Endodermal cell (in vitro differentiated cells): ENCODE data around the gene ARHGEF26. TPM values are rescaled to one million over a fixed set of nuclear protein-coding genes. Genes with fewer than 3 reads are reported as not detected.

Experiments used
- DNase-seq: peaks from one replicate; pipeline ENCODE4 v3.0.0-alpha.2; 2017
- H3K27ac ChIP-seq: 2 replicates; pipeline ENCODE4 v1.5.1; 2013; ENCODE audit warnings: mild to moderate bottlenecking, low read depth, low read length, moderate library complexity
- H3K27me3 ChIP-seq: 2 replicates; pipeline ENCODE4 v1.6.1; 2013; ENCODE audit warnings: mild to moderate bottlenecking, low read length, moderate library complexity; ENCODE audit not compliant: insufficient read depth, control insufficient read depth, poor library complexity, severe bottlenecking
- H3K36me3 ChIP-seq: 2 replicates; pipeline ENCODE4 v1.7.0; 2013; ENCODE audit warnings: mild to moderate bottlenecking, low read length, moderate library complexity; ENCODE audit not compliant: control insufficient read depth, insufficient read depth
- H3K4me1 ChIP-seq: one replicate; pipeline ENCODE4 v1.7.0; 2013; ENCODE audit warnings: low read length; ENCODE audit not compliant: control insufficient read depth, insufficient read depth
- H3K4me3 ChIP-seq: 2 replicates; pipeline ENCODE4 v1.5.1; 2013; ENCODE audit warnings: mild to moderate bottlenecking, low read length, moderate library complexity
- H3K9ac ChIP-seq: 2 replicates; pipeline ENCODE4 v1.6.1; 2013; ENCODE audit warnings: mild to moderate bottlenecking, low read length, moderate library complexity; ENCODE audit not compliant: poor library complexity, severe bottlenecking; ENCODE audit errors: extremely low read depth
- H3K9me3 ChIP-seq: 2 replicates; pipeline ENCODE4 v1.6.1; 2013; ENCODE audit warnings: mild to moderate bottlenecking, low read length, moderate library complexity; ENCODE audit not compliant: control insufficient read depth
- H3K27ac Mint-ChIP-seq: 2 replicates; pipeline ENCODE4 v1.8.0; 2020; ENCODE audit warnings: mixed read lengths
- H3K27me3 Mint-ChIP-seq: 2 replicates; pipeline ENCODE4 v1.8.0; 2021; ENCODE audit warnings: mild to moderate bottlenecking, mixed read lengths; ENCODE audit not compliant: insufficient read depth
- H3K36me3 Mint-ChIP-seq: 2 replicates; pipeline ENCODE4 v1.8.0; 2020; ENCODE audit warnings: low read depth, mixed read lengths
- H3K4me1 Mint-ChIP-seq: 2 replicates; pipeline ENCODE4 v1.8.0; 2020; ENCODE audit warnings: mixed read lengths
- H3K4me3 Mint-ChIP-seq: 2 replicates; pipeline ENCODE4 v1.8.0; 2020; ENCODE audit warnings: mild to moderate bottlenecking, moderate library complexity, mixed read lengths
- H3K9me3 Mint-ChIP-seq: 2 replicates; pipeline ENCODE4 v1.8.0; 2020; ENCODE audit warnings: mild to moderate bottlenecking, mixed read lengths
- CTCF ChIP-seq: fragments of 200-600 bp; sonication (generic); conservative IDR thresholded peaks from 2 replicates; pipeline ENCODE4 v1.5.0; 2021; ENCODE audit warnings: antibody characterized with exemption, mild to moderate bottlenecking
- WGBS, 2 experiments: methylation state at CpG; one replicate each; pipeline versions ENCODE4 v1.1.5 to v1.1.7; 2013; ENCODE audit warnings: missing lambda C conversion rate in 2 of 2, mixed read lengths in 1 of 2; ENCODE audit not compliant: insufficient coverage in 1 of 2, insufficient read length in 1 of 2; 5-methylcytosine and 5-hydroxymethylcytosine counted together
- total RNA-seq, 2 donors: library from RNA; stranded (reverse); fragmentation: NEBNext Ultra II Directional in 1 of 2; extraction: Animal tissue kit (Norgen Biotek cat#: 25700) in 1 of 2; gene quantifications; 2 replicates in 1 of 2; 3 replicates in 1 of 2; pipeline ENCODE4 v1.2.1, GENCODE V29; 2021

Gene ARHGEF26
- total RNA-seq, 2 donors from 2014 or later: 10.1 to 12.4 TPM

GRCh38 chr3:154188846-154189245, 67.7 kb downstream of the ARHGEF26 start:
- Mint-ChIP-seq H3K27ac (no peak overlapping the region), H3K4me1 (no peaks in the 10 kb centered on the region), H3K27me3 (no peaks in the 10 kb centered on the region), H3K36me3 (peaks cover 3% of the 10 kb centered on the region), H3K9me3 (no peaks in the 10 kb centered on the region), H3K4me3 (no peak overlapping the region)
- 93 to 100% methylated on average over 1 to 3 of the region's 3 CpGs for WGBS, 2 experiments
- DNase-seq: no peak
- H3K36me3 ChIP-seq: peaks cover 6% of the 10 kb centered on the region
- no peak overlapping the region for H3K9ac ChIP-seq
- no peaks in the 10 kb centered on the region for H3K4me1 ChIP-seq
- no peaks in the 10 kb centered on the region for H3K9me3 ChIP-seq
- no peak for TF ChIP-seq CTCF
- no peak overlapping the region for H3K4me3 ChIP-seq
- no peaks in the 10 kb centered on the region for H3K27me3 ChIP-seq
- no peak overlapping the region for H3K27ac ChIP-seq

- 96 to 100% methylated on average over 1 of the region's 1 CpG for WGBS, 2 experiments
- H3K9me3 Mint-ChIP-seq: no peaks in the 10 kb centered on the region
- peaks cover 10% of the 10 kb centered on the region for H3K36me3 ChIP-seq
- peaks cover 9% of the 10 kb centered on the region for H3K4me1 Mint-ChIP-seq
- H3K27ac Mint-ChIP-seq: no peak overlapping the region
- no peak for DNase-seq
- no peaks in the 10 kb centered on the region for H3K4me1 ChIP-seq
- H3K27ac ChIP-seq: no peak overlapping the region
- no peaks in the 10 kb centered on the region for H3K27me3 ChIP-seq
- H3K9me3 ChIP-seq: no peaks in the 10 kb centered on the region
- H3K36me3 Mint-ChIP-seq: peaks cover 11% of the 10 kb centered on the region
- H3K9ac ChIP-seq: no peak overlapping the region
- no peak overlapping the region for H3K4me3 Mint-ChIP-seq
- no peaks in the 10 kb centered on the region for H3K27me3 Mint-ChIP-seq
- no peak for TF ChIP-seq CTCF
- no peak overlapping the region for H3K4me3 ChIP-seq
Measured at GRCh38 chr3:154191520-154191919, 70.3 kb downstream of the ARHGEF26 start.

DNA sequence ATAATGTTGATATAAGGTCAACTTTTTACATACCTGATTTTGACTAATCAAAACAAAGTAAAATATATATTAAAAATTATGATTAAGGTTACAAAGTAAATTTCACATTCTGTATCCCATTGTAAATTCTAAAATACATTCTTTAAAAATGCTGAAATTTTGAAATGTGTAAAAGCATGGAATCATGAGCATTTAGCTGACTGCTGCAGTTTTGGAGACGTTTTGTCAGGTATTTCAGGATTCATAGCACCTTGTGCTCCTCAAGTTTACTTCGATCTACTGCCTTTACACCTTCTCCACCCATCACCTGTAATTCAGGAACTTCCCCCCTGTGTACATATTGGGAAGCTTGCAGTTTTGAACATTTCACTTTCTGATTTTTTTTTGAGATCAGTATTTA, 71.0 kb downstream of the ARHGEF26 start:
- H3K27ac Mint-ChIP-seq: no peak overlapping the region
- Histone ChIP-seq H3K27me3 (no peaks in the 10 kb centered on the region), H3K4me3 (no peak overlapping the region), H3K36me3 (peaks cover 10% of the 10 kb centered on the region), H3K9ac (no peak overlapping the region), H3K9me3 (no peaks in the 10 kb centered on the region), H3K27ac (no peak overlapping the region), H3K4me1 (no peaks in the 10 kb centered on the region)
- peaks cover 9% of the 10 kb centered on the region for H3K4me1 Mint-ChIP-seq
- H3K9me3 Mint-ChIP-seq: no peaks in the 10 kb centered on the region
- no peak for TF ChIP-seq CTCF
- DNase-seq: no peak
- H3K36me3 Mint-ChIP-seq: peaks cover 11% of the 10 kb centered on the region
- no peaks in the 10 kb centered on the region for H3K27me3 Mint-ChIP-seq
- H3K4me3 Mint-ChIP-seq: no peak overlapping the region
- WGBS, 2 experiments: 80 to 90% methylated on average over 1 to 2 of the region's 2 CpGs
